Ovary (tissue), 9 donors: ENCODE results near the gene KCND3. TPM values are rescaled to one million over a fixed set of nuclear protein-coding genes. Genes with fewer than 3 reads are reported as not detected.

ENCODE experiments used
- DNase-seq, 5 donors: peaks; one replicate each; pipeline ENCODE4 v3.0.0-alpha.2; 2019 to 2020
- H3K27ac ChIP-seq, 2 donors: fragments of 200-600 bp; one replicate each; pipeline versions ENCODE4 v1.5.1 to v1.8.0; 2019 to 2022
- H3K27me3 ChIP-seq: fragments of 200-600 bp; one replicate; pipeline ENCODE4 v1.8.0; 2022
- H3K36me3 ChIP-seq: fragments of 200-600 bp; sonication (generic); one replicate; pipeline ENCODE4 v1.5.1; 2019
- H3K4me1 ChIP-seq: one replicate; pipeline ENCODE4 v1.8.1; 2013; ENCODE audit warnings: mild to moderate bottlenecking, moderate library complexity; ENCODE audit not compliant: insufficient read depth
- H3K4me3 ChIP-seq: fragments of 200-600 bp; sonication (generic); one replicate; pipeline ENCODE4 v1.5.1; 2017
- H3K9me3 ChIP-seq, 2 donors: fragments of 200-600 bp in 1 of 2; sonication (generic) in 1 of 2; one replicate each; pipeline versions ENCODE4 v1.5.1 to v1.8.1; 2013 to 2019; ENCODE audit warnings: mild to moderate bottlenecking in 1 of 2, moderate library complexity in 1 of 2
- EP300 ChIP-seq: sonication (generic); formaldehyde crosslinking; IDR thresholded peaks from one replicate; pipeline ENCODE4 v1.6.1; 2017; ENCODE audit warnings: antibody characterized with exemption
- POLR2A ChIP-seq: fragments of 450-650 bp; IDR thresholded peaks from one replicate; pipeline ENCODE4 v1.6.1; 2017; ENCODE audit warnings: antibody characterized with exemption, mild to moderate bottlenecking, moderate library complexity
- WGBS, 3 donors: extraction: QIAGEN DNeasy Blood & Tissue Kit in 1 of 3; methylation state at CpG; one replicate each; pipeline versions ENCODE4 v1.1.5 to v1.1.7; 2013 to 2017; 5-methylcytosine and 5-hydroxymethylcytosine counted together
- intact Hi-C, 4 donors: fragments of 100-400 bp; cut with DNase I; formaldehyde crosslinking; loops; one replicate each; pipeline versions ENCODE4 v1.11.0 to v1.15.1; 2022 to 2023
- polyA plus RNA-seq, 2 donors: library from polyadenylated mRNA; stranded (reverse); fragments of 200-250 nt in 1 of 2; fragments of 350-450 nt in 1 of 2; fragmentation: Illumina TruSeq in 1 of 2; extraction: RNeasy Lipid Tissue Mini Kit (QIAGEN cat#74804) in 1 of 2; gene quantifications; one replicate each; pipeline ENCODE4 v1.2.3, GENCODE V29; 2013 to 2014
- total RNA-seq, 7 donors: library from RNA; depleted of rRNA in 2 of 7; stranded (reverse); fragments of >200 nt in 2 of 7; fragmentation: NEBNext Ultra II Directional in 3 of 7; extraction: Animal tissue kit (Norgen Biotek cat#: 25700) in 3 of 7; gene quantifications; one replicate each; pipeline versions ENCODE4 v1.1.0 to v1.2.4, GENCODE V29; 2016 to 2023
- TF ChIP-seq, protein P1 (sequence below), 3 donors: fragments of 450-650 bp in 2 of 3; fragments of 200-600 bp in 1 of 3; IDR thresholded peaks; one replicate each; pipeline versions ENCODE4 v1.5.1 to v1.8.0; 2016 to 2022; ENCODE audit warnings: antibody characterized with exemption in 3 of 3, mild to moderate bottlenecking in 1 of 3
- donor health status: DM: no; HTN: no; CAD: no; lungs with moderate emphysema.
- donor health status: DM: no; HTN: no; CAD: no.
- donor health status: Bipolar disorder and iron deficiency.
- donor health status: DM: yes; HTN: yes; CAD: no.
- donor health status: DM: no; HTN: no; CAD: no.
- donor health status: DM: yes; HTN: yes; CAD: no.

The KCND3 gene
- total and polyA plus RNA-seq, 9 donors, result 0.15 to 6.5 (median 0.60) TPM

DNA sequence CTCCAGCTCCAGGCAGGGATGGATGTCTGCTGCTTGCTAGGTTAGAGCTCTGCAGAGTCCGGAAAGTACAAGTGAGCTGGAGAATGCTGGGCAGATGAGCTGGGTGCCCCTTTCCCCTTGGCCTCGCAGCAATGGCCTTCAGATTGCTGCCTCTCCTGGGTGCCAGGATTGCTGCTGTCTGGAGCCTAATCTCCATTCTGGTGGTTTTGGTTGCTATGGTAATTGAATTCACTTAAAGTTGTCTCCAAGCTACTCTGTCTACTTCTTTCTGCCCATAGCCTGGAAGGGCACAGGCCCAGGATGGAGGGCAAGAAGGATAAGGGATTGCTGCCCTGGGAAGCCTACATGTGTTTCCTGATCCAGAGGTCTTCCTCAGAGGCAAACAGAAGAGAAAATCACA lies 14.6 kb upstream of the KCND3 start:
- H3K36me3 ChIP-seq, result no peaks in the 10 kb centered on the region
- no peaks in the 10 kb centered on the region for H3K27me3 ChIP-seq
- no peaks in the 10 kb centered on the region for H3K9me3 ChIP-seq
- DNase-seq, result no peak
- 61 to 89% (median 74%) methylated on average over 2 of the region's 2 CpGs for WGBS, 3 donors
- no peak for TF ChIP-seq POLR2A
- no peak for TF ChIP-seq EP300
- TF ChIP-seq, protein P1, sequence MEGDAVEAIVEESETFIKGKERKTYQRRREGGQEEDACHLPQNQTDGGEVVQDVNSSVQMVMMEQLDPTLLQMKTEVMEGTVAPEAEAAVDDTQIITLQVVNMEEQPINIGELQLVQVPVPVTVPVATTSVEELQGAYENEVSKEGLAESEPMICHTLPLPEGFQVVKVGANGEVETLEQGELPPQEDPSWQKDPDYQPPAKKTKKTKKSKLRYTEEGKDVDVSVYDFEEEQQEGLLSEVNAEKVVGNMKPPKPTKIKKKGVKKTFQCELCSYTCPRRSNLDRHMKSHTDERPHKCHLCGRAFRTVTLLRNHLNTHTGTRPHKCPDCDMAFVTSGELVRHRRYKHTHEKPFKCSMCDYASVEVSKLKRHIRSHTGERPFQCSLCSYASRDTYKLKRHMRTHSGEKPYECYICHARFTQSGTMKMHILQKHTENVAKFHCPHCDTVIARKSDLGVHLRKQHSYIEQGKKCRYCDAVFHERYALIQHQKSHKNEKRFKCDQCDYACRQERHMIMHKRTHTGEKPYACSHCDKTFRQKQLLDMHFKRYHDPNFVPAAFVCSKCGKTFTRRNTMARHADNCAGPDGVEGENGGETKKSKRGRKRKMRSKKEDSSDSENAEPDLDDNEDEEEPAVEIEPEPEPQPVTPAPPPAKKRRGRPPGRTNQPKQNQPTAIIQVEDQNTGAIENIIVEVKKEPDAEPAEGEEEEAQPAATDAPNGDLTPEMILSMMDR (IDR thresholded peaks at IDR 0.05), result no peak
- intact Hi-C loops, result no loop called here
- no peak overlapping the region for H3K4me3 ChIP-seq
- H3K4me1 ChIP-seq, result no peaks in the 10 kb centered on the region
- H3K27ac ChIP-seq, result no peak overlapping the region

DNA sequence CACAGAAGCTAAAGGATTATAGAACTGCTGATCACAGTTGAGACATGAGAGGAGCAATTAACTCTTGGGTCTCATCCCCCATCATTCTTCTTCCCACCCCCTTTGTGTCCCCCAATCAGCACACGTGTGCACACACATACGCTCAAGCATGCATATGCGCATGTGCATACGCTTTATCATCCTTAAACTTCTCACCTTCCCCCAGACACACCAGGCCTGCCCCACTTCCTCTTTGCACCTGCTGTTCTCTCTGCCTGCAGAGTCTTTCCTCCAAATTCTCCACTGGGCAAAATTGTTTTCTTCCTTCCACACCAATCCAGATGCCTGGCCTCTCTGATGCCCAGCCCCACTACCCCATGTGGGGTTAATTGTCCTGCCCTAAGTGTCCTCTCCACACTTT lies 13.0 kb upstream of the KCND3 start:
- Histone ChIP-seq H3K9me3 (no peaks in the 10 kb centered on the region), H3K27me3 (no peaks in the 10 kb centered on the region), H3K27ac (no peak overlapping the region), H3K4me3 (no peak overlapping the region), H3K4me1 (no peaks in the 10 kb centered on the region), H3K36me3 (no peaks in the 10 kb centered on the region)
- no peak for DNase-seq
- intact Hi-C loops, result no loop called here
- TF ChIP-seq POLR2A (no peak), EP300 (no peak)
- TF ChIP-seq, protein P1 (IDR thresholded peaks at IDR 0.05), result no peak
- WGBS, 3 donors, result 63 to 80% (median 72%) methylated on average over 4 of the region's 4 CpGs

DNA sequence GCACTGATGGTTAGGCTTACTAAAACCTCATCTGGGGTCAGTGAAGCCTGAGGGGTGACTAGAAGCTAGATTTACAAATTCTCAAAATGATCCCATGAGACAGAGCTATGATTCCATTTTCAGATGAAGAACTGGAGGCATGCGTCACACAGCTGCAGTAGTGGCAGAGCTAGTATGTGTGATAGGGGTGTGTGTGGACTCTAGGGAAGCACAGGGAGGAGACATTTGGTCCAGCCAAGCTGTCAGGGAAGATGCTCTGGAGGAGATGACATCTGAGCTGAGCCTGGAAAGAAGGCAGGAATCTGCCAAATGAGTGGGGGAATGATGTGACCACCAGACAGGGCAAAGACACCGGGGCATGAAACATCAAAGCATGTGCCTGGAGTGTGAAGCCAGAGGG lies 12.0 kb upstream of the KCND3 start:
- Histone ChIP-seq H3K4me3 (no peak overlapping the region), H3K9me3 (no peaks in the 10 kb centered on the region), H3K27ac (no peak overlapping the region), H3K27me3 (no peaks in the 10 kb centered on the region), H3K36me3 (no peaks in the 10 kb centered on the region), H3K4me1 (no peaks in the 10 kb centered on the region)
- TF ChIP-seq EP300 (no peak), POLR2A (no peak)
- TF ChIP-seq, protein P1 (IDR thresholded peaks at IDR 0.05), result no peak
- no peak for DNase-seq
- WGBS, 3 donors, result 33 to 57% (median 35%) methylated on average over 2 of the region's 2 CpGs
- intact Hi-C loops, result no loop called here

DNA sequence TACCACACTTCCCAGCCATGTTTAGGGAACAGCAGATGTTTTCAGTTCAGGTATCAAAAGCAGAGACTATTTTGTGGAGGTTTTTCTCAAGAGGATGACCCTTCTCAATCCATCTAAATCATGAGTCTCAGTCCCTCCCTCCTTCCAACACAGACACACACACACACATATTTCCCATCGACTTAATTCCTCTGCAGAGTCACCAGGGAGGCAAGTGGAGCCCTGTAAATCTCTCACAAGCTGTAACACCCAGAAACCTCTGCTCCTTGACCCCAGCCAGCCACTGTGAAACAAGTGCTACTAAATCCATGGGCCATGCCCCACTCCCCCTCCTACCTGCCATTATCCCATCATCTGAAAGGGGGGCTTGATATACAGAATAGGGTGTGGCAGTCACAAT lies 10.6 kb upstream of the KCND3 start:
- H3K4me1 ChIP-seq, result no peaks in the 10 kb centered on the region
- intact Hi-C loops, result no loop called here
- DNase-seq, result no peak
- no peak overlapping the region for H3K27ac ChIP-seq
- H3K4me3 ChIP-seq, result no peak overlapping the region
- no peak for TF ChIP-seq EP300
- TF ChIP-seq, protein P1 (IDR thresholded peaks at IDR 0.05), result no peak
- TF ChIP-seq POLR2A, result no peak
- 3 to 14% (median 5%) methylated on average over 1 of the region's 1 CpG for WGBS, 3 donors
- H3K36me3 ChIP-seq, result no peaks in the 10 kb centered on the region
- no peaks in the 10 kb centered on the region for H3K9me3 ChIP-seq
- H3K27me3 ChIP-seq, result no peaks in the 10 kb centered on the region

DNA sequence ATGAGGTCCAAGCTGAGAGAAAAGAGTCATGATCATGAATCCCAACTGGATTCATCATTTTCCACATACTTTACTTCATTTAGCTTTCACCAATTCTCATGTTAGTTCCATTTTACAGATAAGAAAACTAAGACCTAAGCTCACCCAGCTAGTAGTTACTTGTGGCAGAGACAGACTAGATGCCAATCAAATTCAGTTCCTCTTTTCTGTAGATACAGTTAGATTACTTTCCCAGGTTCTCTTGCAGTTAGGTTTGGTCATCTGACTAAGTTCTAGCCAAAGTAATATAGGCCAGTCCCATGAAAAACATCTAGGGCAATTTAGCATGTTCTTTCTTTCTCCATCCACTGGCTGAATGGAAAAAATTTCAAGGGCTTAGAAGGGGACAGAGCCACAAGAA lies 8.9 kb upstream of the KCND3 start:
- intact Hi-C loops, result loop anchor here in 1 of 4 donors (10.0 kb wide), 1 partner anchor 1374 kb away; no protein-coding TSS in a partner anchor
- Histone ChIP-seq H3K4me1 (no peaks in the 10 kb centered on the region), H3K4me3 (no peak overlapping the region), H3K9me3 (no peaks in the 10 kb centered on the region), H3K27ac (no peak overlapping the region), H3K27me3 (no peaks in the 10 kb centered on the region), H3K36me3 (no peaks in the 10 kb centered on the region)
- DNase-seq, result no peak
- TF ChIP-seq POLR2A (no peak), EP300 (no peak)
- TF ChIP-seq, protein P1 (IDR thresholded peaks at IDR 0.05), result no peak
